HCT116 (cell line): ENCODE measurements around the gene GRIA1.

Experiments
- CEBPB ChIP-seq: IDR thresholded peaks from 2 replicates; pipeline ENCODE4 v1.6.1; 2012; ENCODE audit warnings: low read depth
- TF ChIP-seq, protein P1 (sequence below), 3 experiments: fragments of 200-600 bp in 1 of 3; sonication (generic) in 1 of 3; IDR thresholded peaks in 2 of 3; conservative IDR thresholded peaks in 1 of 3; 2 replicates each; pipeline ENCODE4 v1.5.1; 2012 to 2017; ENCODE audit warnings: low read depth in 2 of 3, low read length in 2 of 3, antibody characterized with exemption in 1 of 3, borderline replicate concordance in 1 of 3, control low read depth in 1 of 3, mild to moderate bottlenecking in 1 of 3, mixed read lengths in 1 of 3, mixed run types in 1 of 3, moderate library complexity in 1 of 3; ENCODE audit not compliant: insufficient read depth in 1 of 3

DNA sequence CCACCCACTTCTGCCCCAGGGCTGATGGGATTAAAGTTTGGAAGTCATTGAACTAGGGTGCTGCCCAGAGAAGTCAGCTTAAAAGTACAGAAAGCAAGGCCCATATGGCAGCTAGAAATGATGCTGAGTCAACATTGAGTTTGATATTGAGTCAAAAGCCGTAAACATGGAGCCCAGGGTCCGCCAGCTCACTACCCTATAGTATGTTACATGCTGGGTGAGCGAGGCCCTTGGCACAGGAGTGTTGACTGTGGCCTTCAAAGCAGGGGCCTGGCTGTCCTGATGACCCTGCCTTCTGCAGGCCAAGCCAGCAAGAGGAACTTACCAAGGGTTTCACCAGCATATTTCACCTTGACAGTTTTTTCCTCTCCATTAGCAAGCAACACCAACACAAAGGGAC is 222.5 kb downstream of the GRIA1 start:
- TF ChIP-seq CEBPB = no peak
- TF ChIP-seq, protein P1, sequence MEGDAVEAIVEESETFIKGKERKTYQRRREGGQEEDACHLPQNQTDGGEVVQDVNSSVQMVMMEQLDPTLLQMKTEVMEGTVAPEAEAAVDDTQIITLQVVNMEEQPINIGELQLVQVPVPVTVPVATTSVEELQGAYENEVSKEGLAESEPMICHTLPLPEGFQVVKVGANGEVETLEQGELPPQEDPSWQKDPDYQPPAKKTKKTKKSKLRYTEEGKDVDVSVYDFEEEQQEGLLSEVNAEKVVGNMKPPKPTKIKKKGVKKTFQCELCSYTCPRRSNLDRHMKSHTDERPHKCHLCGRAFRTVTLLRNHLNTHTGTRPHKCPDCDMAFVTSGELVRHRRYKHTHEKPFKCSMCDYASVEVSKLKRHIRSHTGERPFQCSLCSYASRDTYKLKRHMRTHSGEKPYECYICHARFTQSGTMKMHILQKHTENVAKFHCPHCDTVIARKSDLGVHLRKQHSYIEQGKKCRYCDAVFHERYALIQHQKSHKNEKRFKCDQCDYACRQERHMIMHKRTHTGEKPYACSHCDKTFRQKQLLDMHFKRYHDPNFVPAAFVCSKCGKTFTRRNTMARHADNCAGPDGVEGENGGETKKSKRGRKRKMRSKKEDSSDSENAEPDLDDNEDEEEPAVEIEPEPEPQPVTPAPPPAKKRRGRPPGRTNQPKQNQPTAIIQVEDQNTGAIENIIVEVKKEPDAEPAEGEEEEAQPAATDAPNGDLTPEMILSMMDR (IDR thresholded peaks at IDR 0.05 in 2 of 3, conservative IDR thresholded peaks at IDR 0.05 in 1 of 3; ENCODE audit: borderline replicate concordance in 1 of 3, insufficient read depth in 1 of 3, low read depth in 2 of 3, low read length in 2 of 3) = no peak
